Fibroblast of upper back skin (primary cell): ENCODE data around the gene NOCT.
"Not testable (repeated sequence)": the region's sequence is repeated elsewhere in the genome, so short reads cannot be mapped to it uniquely, and the experiment has no call there.

Source experiments
- DNase-seq: peaks from one replicate; pipeline ENCODE4 v3.0.0-alpha.2; 2013

NOCT gene

GRCh38 chr4:139015269-139015947 is at the start of gene NOCT:
Gene NOCT, plus strand, starts transcription at chr4:139015781. Its CDS starts 201 bp downstream, at chr4:139015982.
- DNase-seq, result peak; percentile 90

- DNase-seq, result no peak
Measured at GRCh38 chr4:138967313-138967712, 48.3 kb upstream of the NOCT start.

- peak; percentile 9 for DNase-seq
Measured at GRCh38 chr4:138972956-138973801, 42.4 kb upstream of the NOCT start.

GRCh38 chr4:138975225-138975624 is 40.4 kb upstream of the NOCT start:
- no peak for DNase-seq

- DNase-seq, result no peak
Measured at GRCh38 chr4:138976526-138976925, 39.1 kb upstream of the NOCT start.

- DNase-seq, result no peak
Measured at GRCh38 chr4:138977524-138977923, 38.1 kb upstream of the NOCT start.

- DNase-seq, result no peak
Measured at GRCh38 chr4:138978028-138978585, 37.5 kb upstream of the NOCT start.

- no peak for DNase-seq
Measured at GRCh38 chr4:138978600-138978999, 37.0 kb upstream of the NOCT start.

GRCh38 chr4:138979742-138980141 is 35.8 kb upstream of the NOCT start:
- DNase-seq, result no peak

GRCh38 chr4:138981930-138982390 is 33.6 kb upstream of the NOCT start:
- DNase-seq, result peak; percentile 13

GRCh38 chr4:138982754-138983153 is 32.8 kb upstream of the NOCT start:
- DNase-seq, result no peak

- DNase-seq, result no peak
Measured at GRCh38 chr4:138983690-138984089, 31.9 kb upstream of the NOCT start.

GRCh38 chr4:138984647-138985046 is 30.9 kb upstream of the NOCT start:
- no peak for DNase-seq

GRCh38 chr4:138992676-138993075 is 22.9 kb upstream of the NOCT start:
- DNase-seq, result no peak

GRCh38 chr4:138996090-138996489 is 19.5 kb upstream of the NOCT start:
- no peak for DNase-seq

GRCh38 chr4:138999666-139000065 is 15.9 kb upstream of the NOCT start:
- no peak for DNase-seq

GRCh38 chr4:139000134-139000533 is 15.4 kb upstream of the NOCT start:
- not testable (repeated sequence) for DNase-seq

GRCh38 chr4:139001430-139001829 is 14.2 kb upstream of the NOCT start:
- DNase-seq, result not testable (repeated sequence)

- not testable (repeated sequence) for DNase-seq
Measured at GRCh38 chr4:139003668-139004067, 11.9 kb upstream of the NOCT start.

GRCh38 chr4:139005774-139006173 is 9.8 kb upstream of the NOCT start:
- DNase-seq, result no peak

GRCh38 chr4:139007640-139008039 is 7.9 kb upstream of the NOCT start:
- no peak for DNase-seq

GRCh38 chr4:139008278-139008677 is 7.3 kb upstream of the NOCT start:
- DNase-seq, result not testable (repeated sequence)

GRCh38 chr4:139009702-139010101 is 5.9 kb upstream of the NOCT start:
- no peak for DNase-seq
